Measurements from ENCODE around the gene MAEL.
A peak's percentile ranks its signal among the peaks of the same experiment; 100 is the strongest.
"Not testable (repeated sequence)": the region's sequence is repeated elsewhere in the genome, so short reads cannot be mapped to it uniquely, and the experiment has no call there.

The MAEL gene

GRCh38 chr1:166978821-166979220 lies 10.3 kb upstream of the MAEL start:
- no peak for DNase-seq

- DNase-seq, result no peak
Measured at GRCh38 chr1:166980383-166980782, 8.7 kb upstream of the MAEL start.

GRCh38 chr1:166980818-166981217 lies 8.3 kb upstream of the MAEL start:
- DNase-seq, result no peak

- no peak for DNase-seq
Measured at GRCh38 chr1:166981589-166981988, 7.5 kb upstream of the MAEL start.

GRCh38 chr1:166999075-166999474 lies 10.0 kb downstream of the MAEL start:
- no peak for DNase-seq

- no peak for DNase-seq
Measured at GRCh38 chr1:166999500-167000055, 10.5 kb downstream of the MAEL start.

GRCh38 chr1:167000546-167000945 lies 11.5 kb downstream of the MAEL start:
- DNase-seq, result no peak

GRCh38 chr1:167002354-167002753 lies 13.3 kb downstream of the MAEL start:
- DNase-seq, result no peak

- no peak for DNase-seq
Measured at GRCh38 chr1:167003711-167004110, 14.6 kb downstream of the MAEL start.

- DNase-seq, result no peak
Measured at GRCh38 chr1:167011560-167012191, 22.6 kb downstream of the MAEL start.

- DNase-seq, result no peak
Measured at GRCh38 chr1:167012570-167012969, 23.5 kb downstream of the MAEL start.

GRCh38 chr1:167013108-167013929 lies 24.2 kb downstream of the MAEL start:
- no peak for DNase-seq

- no peak for DNase-seq
Measured at GRCh38 chr1:167016100-167016750, 27.1 kb downstream of the MAEL start.

- no peak for DNase-seq
Measured at GRCh38 chr1:167022384-167022783, 33.3 kb downstream of the MAEL start.

- not testable (repeated sequence) for DNase-seq
Measured at GRCh38 chr1:167029553-167029952, 40.5 kb downstream of the MAEL start.

GRCh38 chr1:167033646-167034045 lies 44.6 kb downstream of the MAEL start:
- no peak for DNase-seq

GRCh38 chr1:167043752-167044488 lies 54.8 kb downstream of the MAEL start:
- peak; percentile 68 for DNase-seq

GRCh38 chr1:167051907-167052306 lies 62.8 kb downstream of the MAEL start:
- no peak for DNase-seq

- DNase-seq, result no peak
Measured at GRCh38 chr1:167052389-167052788, 63.3 kb downstream of the MAEL start.

- no peak for DNase-seq
Measured at GRCh38 chr1:167054531-167054930, 65.5 kb downstream of the MAEL start.

- DNase-seq, result no peak
Measured at GRCh38 chr1:167054946-167055630, 66.0 kb downstream of the MAEL start.

- DNase-seq, result no peak
Measured at GRCh38 chr1:167056529-167057231, 67.6 kb downstream of the MAEL start.
